ENCODE results near the gene PDCD2. TPM values are rescaled to one million over a fixed set of nuclear protein-coding genes. Genes with fewer than 3 reads are reported as not detected.
"Not testable (repeated sequence)": the region's sequence is repeated elsewhere in the genome, so short reads cannot be mapped to it uniquely, and the experiment has no call there.

Gene PDCD2
- total RNA-seq (10 to 100 TPM; 26.1 to 36.4 (median 30.9) TPM), polyA plus RNA-seq (27.7 TPM)
- long read RNA-seq, donor 1, transcript PDCD2-208 (6 exons, 3,378 nt): major isoform, 23 of 36 reads
- long read RNA-seq, donor 1, partial matches to known transcripts: 1 of 36 reads
- long read RNA-seq, donor 1, other reads (novel, unspliced or antisense): 2 of 36 reads
- long read RNA-seq, donor 2, transcript PDCD2-208 (6 exons, 3,378 nt): major isoform, 12 of 17 reads
- long read RNA-seq, donor 2, partial matches to known transcripts: 0 of 17 reads
- long read RNA-seq, donor 2, other reads (novel, unspliced or antisense): 2 of 17 reads
- long read RNA-seq, donor 3, transcript PDCD2-208 (6 exons, 3,378 nt): major isoform, 5 of 12 reads
- long read RNA-seq, donor 3, partial matches to known transcripts: 2 of 12 reads
- long read RNA-seq, donor 3, other reads (novel, unspliced or antisense): 1 of 12 reads
- long read RNA-seq, donor 4, transcript PDCD2-208 (6 exons, 3,378 nt): major isoform, 13 of 21 reads
- long read RNA-seq, donor 4, partial matches to known transcripts: 0 of 21 reads
- long read RNA-seq, donor 4, other reads (novel, unspliced or antisense): 5 of 21 reads

DNA sequence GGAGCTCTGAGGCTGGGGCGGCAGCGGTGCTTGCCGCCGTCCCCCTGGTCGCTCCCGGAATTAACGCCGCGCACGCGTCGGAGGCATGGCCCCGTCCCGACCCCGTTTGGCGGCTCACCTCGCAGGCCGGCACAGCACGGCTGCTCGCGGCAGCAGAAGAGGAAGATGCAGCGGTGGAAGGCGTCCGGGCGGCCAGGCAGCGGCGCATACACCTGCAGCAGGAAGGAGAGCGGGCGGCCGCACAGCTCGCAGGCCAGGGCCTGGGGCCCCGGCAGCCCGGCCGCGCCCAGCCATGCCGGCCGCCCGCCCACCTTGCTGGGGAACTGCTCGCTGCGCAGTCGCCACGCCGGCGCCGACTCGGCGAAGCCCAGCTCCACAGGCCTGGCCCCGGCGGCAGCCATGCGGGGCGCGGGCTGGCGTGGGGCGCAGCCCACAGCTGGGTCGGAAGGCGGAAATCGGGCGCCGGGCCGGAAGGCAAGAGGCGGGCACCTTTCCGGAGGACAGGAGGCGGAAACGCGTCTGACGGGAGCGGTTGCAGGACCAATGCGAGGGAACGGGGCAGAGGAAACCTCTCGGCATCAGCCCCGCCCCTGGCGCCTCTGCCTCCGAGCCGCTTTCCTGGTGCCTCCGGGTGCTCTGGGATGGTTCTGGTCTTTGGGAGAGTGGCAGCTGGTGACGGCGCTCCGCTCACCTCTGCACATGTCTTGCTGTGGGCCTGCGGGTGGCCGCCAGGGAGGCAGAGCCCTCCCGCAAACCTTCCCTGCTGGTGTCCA, at the start of gene PDCD2:
Gene PDCD2, minus strand, starts transcription at position 457 of the 773 bp plus-strand sequence. Its CDS starts 56 bp downstream, at position 401.
- ATAC-seq (peak; percentile 99), DNase-seq (peak; percentile 95 to 97 (median 97))
- intact Hi-C loops (cut with DNase I): no loop called here
- H3K27ac ChIP-seq (ENCODE audit: low read length): peak within 1 kb of the TSS; percentile 80
- H3K4me3 ChIP-seq (ENCODE audit: low read length): peak within 1 kb of the TSS; percentile 55
- no peaks in the 10 kb centered on the region for H3K9me3 ChIP-seq (ENCODE audit: control insufficient read depth, low read length)
- H3K4me1 ChIP-seq (ENCODE audit: control insufficient read depth, insufficient read depth, low read length): peaks cover 2% of the 10 kb centered on the region
- under 1% methylated on average over 81 of the region's 81 CpGs for WGBS
- no peaks in the 10 kb centered on the region for H3K27me3 ChIP-seq (ENCODE audit: control insufficient read depth, insufficient read depth)

- WGBS: no CpG with 5 or more reads among the region's 1 CpG
- DNase-seq; H3K27me3 ChIP-seq (ENCODE audit: control insufficient read depth, insufficient read depth); intact Hi-C loops (cut with DNase I); H3K9me3 ChIP-seq (ENCODE audit: control insufficient read depth, low read length); H3K4me1 ChIP-seq (ENCODE audit: control insufficient read depth, insufficient read depth, low read length); H3K27ac ChIP-seq (ENCODE audit: low read length); ATAC-seq; H3K4me3 ChIP-seq (ENCODE audit: low read length): not testable (repeated sequence)
These were observed 31.6 kb upstream of the PDCD2 start for GRCh38 chr6:170616020-170616554.

GRCh38 chr6:170612256-170612804, 27.9 kb upstream of the PDCD2 start:
- H3K27ac ChIP-seq (ENCODE audit: low read length); H3K27me3 ChIP-seq (ENCODE audit: control insufficient read depth, insufficient read depth); H3K4me1 ChIP-seq (ENCODE audit: control insufficient read depth, insufficient read depth, low read length); intact Hi-C loops (cut with DNase I); H3K4me3 ChIP-seq (ENCODE audit: low read length); H3K9me3 ChIP-seq (ENCODE audit: control insufficient read depth, low read length): not testable (repeated sequence)
- WGBS: 3% methylated on average over 37 of the region's 55 CpGs
- DNase-seq (peak in 1 of 3 donors; percentile 31), ATAC-seq (peak; percentile 91 to 93)

GRCh38 chr6:170609225-170609624, 24.8 kb upstream of the PDCD2 start:
- ATAC-seq; DNase-seq; H3K4me1 ChIP-seq (ENCODE audit: control insufficient read depth, insufficient read depth, low read length); intact Hi-C loops (cut with DNase I); H3K27ac ChIP-seq (ENCODE audit: low read length); H3K4me3 ChIP-seq (ENCODE audit: low read length); H3K27me3 ChIP-seq (ENCODE audit: control insufficient read depth, insufficient read depth); H3K9me3 ChIP-seq (ENCODE audit: control insufficient read depth, low read length): not testable (repeated sequence)
- 84% methylated on average over 8 of the region's 8 CpGs for WGBS

GRCh38 chr6:170605574-170606259, 21.3 kb upstream of the PDCD2 start:
- WGBS: 52% methylated on average over 6 of the region's 6 CpGs
- intact Hi-C loops (cut with DNase I): no loop called here
- DNase-seq (no peak), ATAC-seq (no peak)
- no peaks in the 10 kb centered on the region for H3K27me3 ChIP-seq (ENCODE audit: control insufficient read depth, insufficient read depth)
- no peaks in the 10 kb centered on the region for H3K9me3 ChIP-seq (ENCODE audit: control insufficient read depth, low read length)
- no peaks in the 10 kb centered on the region for H3K4me1 ChIP-seq (ENCODE audit: control insufficient read depth, insufficient read depth, low read length)
- no peak overlapping the region for H3K27ac ChIP-seq (ENCODE audit: low read length)
- no peak overlapping the region for H3K4me3 ChIP-seq (ENCODE audit: low read length)

DNA sequence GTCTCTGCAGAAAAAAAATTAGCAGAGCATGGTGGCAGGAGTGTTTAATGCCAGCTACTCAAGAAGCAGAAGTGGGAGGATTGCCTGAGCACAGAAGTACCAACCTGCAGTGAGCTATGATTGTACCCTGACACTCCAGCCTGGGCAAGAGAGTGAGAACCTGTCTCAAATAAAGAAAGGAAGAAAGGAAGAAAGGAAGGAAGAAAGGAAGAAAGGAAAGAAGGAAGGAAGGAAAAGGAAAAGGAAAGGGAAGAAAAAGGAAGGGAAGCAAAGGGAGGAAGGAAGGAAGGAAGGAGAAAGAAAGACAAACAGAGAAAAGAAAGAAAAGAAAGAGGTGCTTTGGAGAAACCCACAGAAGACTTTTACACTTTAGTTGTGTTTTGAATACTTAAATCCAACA, 12.8 kb upstream of the PDCD2 start:
- H3K9me3 ChIP-seq (ENCODE audit: control insufficient read depth, low read length): no peaks in the 10 kb centered on the region
- no peak overlapping the region for H3K4me3 ChIP-seq (ENCODE audit: low read length)
- no peak overlapping the region for H3K27ac ChIP-seq (ENCODE audit: low read length)
- no peak for ATAC-seq
- H3K4me1 ChIP-seq (ENCODE audit: control insufficient read depth, insufficient read depth, low read length): no peaks in the 10 kb centered on the region
- intact Hi-C loops (cut with DNase I): no loop called here
- H3K27me3 ChIP-seq (ENCODE audit: control insufficient read depth, insufficient read depth): no peaks in the 10 kb centered on the region
- no peak for DNase-seq

- intact Hi-C loops (cut with DNase I): no loop called here
- H3K9me3 ChIP-seq (ENCODE audit: control insufficient read depth, low read length): no peaks in the 10 kb centered on the region
- H3K4me1 ChIP-seq (ENCODE audit: control insufficient read depth, insufficient read depth, low read length): no peaks in the 10 kb centered on the region
- H3K27ac ChIP-seq (ENCODE audit: low read length): no peak overlapping the region
- no peak for DNase-seq
- no peak for ATAC-seq
- H3K4me3 ChIP-seq (ENCODE audit: low read length): no peak overlapping the region
- no peaks in the 10 kb centered on the region for H3K27me3 ChIP-seq (ENCODE audit: control insufficient read depth, insufficient read depth)
These were observed 12.0 kb upstream of the PDCD2 start for GRCh38 chr6:170596426-170596825.

DNA sequence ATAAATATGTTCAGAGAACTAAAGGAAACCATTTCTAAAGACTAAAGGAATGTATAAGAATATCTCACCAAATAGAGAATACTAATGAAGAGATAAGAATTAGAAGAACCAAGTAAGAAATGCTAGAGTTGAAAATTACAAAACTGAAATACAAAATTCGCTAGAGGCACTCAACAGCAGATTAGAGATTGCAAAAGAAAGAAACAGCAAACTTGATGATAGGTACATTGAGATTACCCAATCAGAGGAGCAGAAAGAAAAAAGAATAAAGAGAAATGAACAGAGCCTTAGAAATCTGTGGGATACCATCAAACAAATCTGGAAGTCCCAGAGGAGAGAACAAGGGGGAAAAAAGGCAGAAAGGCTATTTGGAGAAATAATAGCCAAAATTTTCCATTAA, 6.3 kb upstream of the PDCD2 start:
- ATAC-seq: no peak
- WGBS: 75% methylated on average over 1 of the region's 1 CpG

GRCh38 chr6:170584954-170585498, 589 bp upstream of the PDCD2 start:
- Histone ChIP-seq H3K27me3 (ENCODE audit: control insufficient read depth, insufficient read depth) (no peaks in the 10 kb centered on the region), H3K4me3 (ENCODE audit: low read length) (peak overlapping the region; percentile 55), H3K9me3 (ENCODE audit: control insufficient read depth, low read length) (no peaks in the 10 kb centered on the region), H3K4me1 (ENCODE audit: control insufficient read depth, insufficient read depth, low read length) (peaks cover 2% of the 10 kb centered on the region), H3K27ac (ENCODE audit: low read length) (peak overlapping the region; percentile 80)
- 11% methylated on average over 6 of the region's 6 CpGs for WGBS
- ATAC-seq (peak in 1 of 2 donors; percentile 1), DNase-seq (no peak)
- intact Hi-C loops (cut with DNase I): no loop called here

More for the DNA sequence above, 6.3 kb upstream of the PDCD2 start:
- Histone ChIP-seq H3K4me1 (ENCODE audit: control insufficient read depth, insufficient read depth, low read length) (no peaks in the 10 kb centered on the region), H3K27ac (ENCODE audit: low read length) (no peak overlapping the region), H3K27me3 (ENCODE audit: control insufficient read depth, insufficient read depth) (no peaks in the 10 kb centered on the region), H3K9me3 (ENCODE audit: control insufficient read depth, low read length) (no peaks in the 10 kb centered on the region), H3K4me3 (ENCODE audit: low read length) (no peak overlapping the region)
- DNase-seq: no peak
- intact Hi-C loops (cut with DNase I): no loop called here

- Histone ChIP-seq H3K27me3 (ENCODE audit: control insufficient read depth, insufficient read depth) (no peaks in the 10 kb centered on the region), H3K27ac (ENCODE audit: low read length) (peak overlapping the region; percentile 44), H3K4me1 (ENCODE audit: control insufficient read depth, insufficient read depth, low read length) (peaks cover 2% of the 10 kb centered on the region), H3K4me3 (ENCODE audit: low read length) (peak overlapping the region; percentile 55), H3K9me3 (ENCODE audit: control insufficient read depth, low read length) (no peaks in the 10 kb centered on the region)
- DNase-seq (no peak), ATAC-seq (no peak)
- under 1% methylated on average over 12 of the region's 12 CpGs for WGBS
- intact Hi-C loops (cut with DNase I): no loop called here
These were observed 669 bp downstream of the PDCD2 start for GRCh38 chr6:170583756-170584180.

Measured in right cardiac atrium (tissue), 5 donors.